Measurements from ENCODE around the gene FAM163A.
"Not testable (repeated sequence)": the region's sequence is repeated elsewhere in the genome, so short reads cannot be mapped to it uniquely, and the experiment has no call there.

Gene FAM163A

GRCh38 chr1:179836686-179837445, 93.8 kb downstream of the FAM163A start:
- DNase-seq (ENCODE audit: low read depth in 2 of 2, low spot score in 1 of 2): not testable (repeated sequence)

GRCh38 chr1:179840107-179840506, 97.0 kb downstream of the FAM163A start:
- no peak for DNase-seq (ENCODE audit: low read depth in 2 of 2, low spot score in 1 of 2)

- no peak for DNase-seq (ENCODE audit: low read depth in 2 of 2, low spot score in 1 of 2)
Observed at GRCh38 chr1:179848233-179848632, 105.1 kb downstream of the FAM163A start.

GRCh38 chr1:179853102-179853501, 110.0 kb downstream of the FAM163A start:
- DNase-seq (ENCODE audit: low read depth in 2 of 2, low spot score in 1 of 2): no peak

- DNase-seq (ENCODE audit: low read depth in 2 of 2, low spot score in 1 of 2): not testable (repeated sequence)
Observed at GRCh38 chr1:179855831-179856230, 112.7 kb downstream of the FAM163A start.

GRCh38 chr1:179856296-179856695, 113.2 kb downstream of the FAM163A start:
- no peak for DNase-seq (ENCODE audit: low read depth in 2 of 2, low spot score in 1 of 2)

- no peak for DNase-seq (ENCODE audit: low read depth in 2 of 2, low spot score in 1 of 2)
Observed at GRCh38 chr1:179857009-179857408, 113.9 kb downstream of the FAM163A start.

- DNase-seq (ENCODE audit: low read depth in 2 of 2, low spot score in 1 of 2): no peak
Observed at GRCh38 chr1:179860652-179861051, 117.6 kb downstream of the FAM163A start.

GRCh38 chr1:179865377-179865776, 122.3 kb downstream of the FAM163A start:
- no peak for DNase-seq (ENCODE audit: low read depth in 2 of 2, low spot score in 1 of 2)
